ENCODE results near the gene CACNB2. TPM values are rescaled to one million over a fixed set of nuclear protein-coding genes. Genes with fewer than 3 reads are reported as not detected.

The CACNB2 gene
- total and polyA plus RNA-seq, 4 donors: 0.90 to 23.9 (median 3.7) TPM

GRCh38 chr10:18312374-18313139, 172.3 kb downstream of the CACNB2 start:
- WGBS, 2 donors: 30 to 40% methylated on average over 7 of the region's 7 CpGs
- Histone ChIP-seq H3K9ac (ENCODE audit: insufficient read depth in 1 of 2, low read length in 2 of 2) (no peak overlapping the region), H3K4me1 (ENCODE audit: control insufficient read depth in 5 of 5, insufficient read depth in 5 of 5, low read length in 5 of 5) (peaks cover 0 to 7% (median 0%) of the 10 kb centered on the region in 5 donors), H3K9me3 (ENCODE audit: control insufficient read depth in 4 of 4, insufficient read depth in 3 of 4, low read length in 3 of 4) (no peaks in the 10 kb centered on the region), H3K36me3 (ENCODE audit: control insufficient read depth in 4 of 4, insufficient read depth in 4 of 4, low read length in 4 of 4) (no peaks in the 10 kb centered on the region), H3K27ac (ENCODE audit: low read depth in 1 of 2, low read length in 1 of 2) (peak overlapping the region in 1 of 2 donors; percentile 79), H3K4me3 (no peak overlapping the region), H3K27me3 (ENCODE audit: control insufficient read depth in 3 of 3, insufficient read depth in 3 of 3, low read length in 2 of 3) (no peaks in the 10 kb centered on the region)
- TF ChIP-seq CTCF (IDR thresholded peaks at IDR 0.05; ENCODE audit: control extremely low read depth, extremely low read depth): peak; percentile 5
- ATAC-seq (ENCODE audit: insufficient read depth, low FRiP score): peak; percentile 58
- peak; percentile 21 to 83 (median 75) for DNase-seq

DNA sequence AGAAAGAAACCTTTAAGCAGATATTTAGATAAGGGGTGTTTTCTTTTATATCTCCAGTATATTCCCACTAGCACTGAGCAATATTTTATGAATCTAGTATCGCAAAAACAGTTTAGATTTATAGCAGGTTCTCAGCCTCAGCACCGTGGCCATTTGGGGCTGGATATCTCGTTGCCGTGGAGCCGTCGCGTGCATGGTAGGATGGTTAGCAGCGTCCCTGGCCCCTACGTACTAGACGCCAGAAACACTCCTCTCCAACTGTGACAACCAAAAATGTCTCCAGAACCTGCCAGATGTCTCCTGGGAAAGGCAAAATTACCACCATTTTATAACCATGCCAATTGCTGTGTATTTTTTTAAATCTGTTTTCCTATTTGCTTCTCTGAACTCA, 172.9 kb downstream of the CACNB2 start:
- H3K36me3 ChIP-seq (ENCODE audit: control insufficient read depth in 4 of 4, insufficient read depth in 4 of 4, low read length in 4 of 4): no peaks in the 10 kb centered on the region
- H3K27ac ChIP-seq (ENCODE audit: low read depth in 1 of 2, low read length in 1 of 2): peak overlapping the region; percentile 26 to 69
- no peak overlapping the region for H3K4me3 ChIP-seq
- TF ChIP-seq CTCF (IDR thresholded peaks at IDR 0.05; ENCODE audit: control extremely low read depth, extremely low read depth): no peak
- no peaks in the 10 kb centered on the region for H3K27me3 ChIP-seq (ENCODE audit: control insufficient read depth in 3 of 3, insufficient read depth in 3 of 3, low read length in 2 of 3)
- no peaks in the 10 kb centered on the region for H3K9me3 ChIP-seq (ENCODE audit: control insufficient read depth in 4 of 4, insufficient read depth in 3 of 4, low read length in 3 of 4)
- H3K4me1 ChIP-seq (ENCODE audit: control insufficient read depth in 5 of 5, insufficient read depth in 5 of 5, low read length in 5 of 5): peaks cover 0 to 7% (median 0%) of the 10 kb centered on the region in 5 donors
- no peak for DNase-seq
- no peak for ATAC-seq (ENCODE audit: insufficient read depth, low FRiP score)
- WGBS, 2 donors: 84 to 93% methylated on average over 10 of the region's 10 CpGs
- no peak overlapping the region for H3K9ac ChIP-seq (ENCODE audit: insufficient read depth in 1 of 2, low read length in 2 of 2)

DNA sequence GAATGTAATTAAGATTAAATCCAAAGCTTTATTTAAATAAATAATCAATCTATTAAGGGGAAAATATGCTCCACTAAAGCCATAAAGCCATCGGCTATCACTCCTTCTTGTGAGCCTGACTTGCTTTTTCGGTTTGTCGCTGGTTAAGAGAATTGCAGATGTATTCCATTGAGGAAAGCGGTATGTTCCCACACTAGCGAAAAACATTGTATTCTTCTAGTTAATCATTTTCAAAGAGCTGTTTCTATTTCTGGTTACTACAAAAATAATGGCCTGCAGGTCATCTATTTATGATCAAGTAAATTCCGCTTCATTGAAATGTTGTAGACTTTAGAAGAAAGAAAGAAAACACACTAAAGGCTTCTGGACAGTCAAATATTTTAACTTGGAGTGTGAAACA, 173.4 kb downstream of the CACNB2 start:
- ATAC-seq (ENCODE audit: insufficient read depth, low FRiP score) (no peak), DNase-seq (peak in 1 of 3 donors; percentile 14)
- H3K36me3 ChIP-seq (ENCODE audit: control insufficient read depth in 4 of 4, insufficient read depth in 4 of 4, low read length in 4 of 4): no peaks in the 10 kb centered on the region
- H3K4me3 ChIP-seq: no peak overlapping the region
- WGBS, 2 donors: 78 to 93% methylated on average over 6 of the region's 6 CpGs
- no peaks in the 10 kb centered on the region for H3K9me3 ChIP-seq (ENCODE audit: control insufficient read depth in 4 of 4, insufficient read depth in 3 of 4, low read length in 3 of 4)
- H3K27ac ChIP-seq (ENCODE audit: low read depth in 1 of 2, low read length in 1 of 2): peak overlapping the region in 1 of 2 donors; percentile 69
- peaks cover 0 to 7% (median 0%) of the 10 kb centered on the region in 5 donors for H3K4me1 ChIP-seq (ENCODE audit: control insufficient read depth in 5 of 5, insufficient read depth in 5 of 5, low read length in 5 of 5)
- TF ChIP-seq CTCF (IDR thresholded peaks at IDR 0.05; ENCODE audit: control extremely low read depth, extremely low read depth): no peak
- H3K27me3 ChIP-seq (ENCODE audit: control insufficient read depth in 3 of 3, insufficient read depth in 3 of 3, low read length in 2 of 3): no peaks in the 10 kb centered on the region
- no peak overlapping the region for H3K9ac ChIP-seq (ENCODE audit: insufficient read depth in 1 of 2, low read length in 2 of 2)

All from lung (tissue), 12 donors.